ENCODE results near the gene NRG4. TPM values are rescaled to one million over a fixed set of nuclear protein-coding genes. Genes with fewer than 3 reads are reported as not detected.

The NRG4 gene
- total and polyA plus RNA-seq, 2 experiments from 2014 or later: 0.15 to 1.2 TPM

DNA sequence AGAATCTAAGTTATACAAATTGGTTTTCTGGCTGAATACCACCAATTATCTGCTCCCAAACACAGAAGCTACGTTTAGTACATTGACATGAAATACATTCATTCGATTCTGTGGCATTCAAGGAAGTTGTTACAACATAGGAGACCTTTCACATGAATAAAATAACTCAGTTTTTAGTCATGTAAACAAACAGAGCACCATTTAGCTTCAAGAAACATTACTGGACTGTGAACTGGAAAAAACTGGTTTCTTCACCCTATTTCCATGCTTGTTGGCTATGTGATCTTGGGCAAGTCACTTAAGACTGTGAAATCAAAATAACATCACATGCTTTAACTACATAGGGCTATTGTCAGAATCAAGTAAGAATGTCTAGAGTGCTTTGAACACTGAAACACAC is 46.2 kb downstream of the NRG4 start:
- Histone ChIP-seq H3K27ac (no peak overlapping the region), H3K4me3 (no peak overlapping the region), H3K27me3 (no peaks in the 10 kb centered on the region), H3K36me3 (no peaks in the 10 kb centered on the region), H3K4me1 (ENCODE audit: low read depth) (no peaks in the 10 kb centered on the region), H3K9me3 (ENCODE audit: low read depth) (no peaks in the 10 kb centered on the region)
- peak in 1 of 2 donors; percentile 56 for DNase-seq (ENCODE audit: low read depth in 1 of 2, low spot score in 1 of 2)
- TF ChIP-seq, protein P1, sequence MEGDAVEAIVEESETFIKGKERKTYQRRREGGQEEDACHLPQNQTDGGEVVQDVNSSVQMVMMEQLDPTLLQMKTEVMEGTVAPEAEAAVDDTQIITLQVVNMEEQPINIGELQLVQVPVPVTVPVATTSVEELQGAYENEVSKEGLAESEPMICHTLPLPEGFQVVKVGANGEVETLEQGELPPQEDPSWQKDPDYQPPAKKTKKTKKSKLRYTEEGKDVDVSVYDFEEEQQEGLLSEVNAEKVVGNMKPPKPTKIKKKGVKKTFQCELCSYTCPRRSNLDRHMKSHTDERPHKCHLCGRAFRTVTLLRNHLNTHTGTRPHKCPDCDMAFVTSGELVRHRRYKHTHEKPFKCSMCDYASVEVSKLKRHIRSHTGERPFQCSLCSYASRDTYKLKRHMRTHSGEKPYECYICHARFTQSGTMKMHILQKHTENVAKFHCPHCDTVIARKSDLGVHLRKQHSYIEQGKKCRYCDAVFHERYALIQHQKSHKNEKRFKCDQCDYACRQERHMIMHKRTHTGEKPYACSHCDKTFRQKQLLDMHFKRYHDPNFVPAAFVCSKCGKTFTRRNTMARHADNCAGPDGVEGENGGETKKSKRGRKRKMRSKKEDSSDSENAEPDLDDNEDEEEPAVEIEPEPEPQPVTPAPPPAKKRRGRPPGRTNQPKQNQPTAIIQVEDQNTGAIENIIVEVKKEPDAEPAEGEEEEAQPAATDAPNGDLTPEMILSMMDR (IDR thresholded peaks at IDR 0.05; ENCODE audit: low read depth, low read length): no peak

DNA sequence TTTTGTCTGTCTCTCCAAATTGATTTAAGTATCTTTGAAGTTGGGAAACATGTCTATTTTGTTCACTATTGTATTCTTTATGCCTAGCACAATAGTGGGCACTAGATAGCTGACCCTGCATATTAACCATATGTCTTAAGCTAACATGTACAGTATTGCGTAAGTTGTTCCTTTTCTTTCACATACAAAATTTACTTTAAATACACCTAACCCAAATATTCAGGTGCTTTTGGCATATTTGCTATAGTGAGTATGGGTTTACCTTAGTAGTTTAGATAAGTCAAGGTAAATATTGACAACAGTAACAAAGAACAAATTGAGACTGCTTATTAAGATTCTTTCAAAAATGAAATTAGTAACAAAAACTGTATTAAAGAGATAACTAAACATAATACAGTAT is 50.9 kb downstream of the NRG4 start:
- DNase-seq (ENCODE audit: low read depth in 1 of 2, low spot score in 1 of 2): no peak
- Histone ChIP-seq H3K4me1 (ENCODE audit: low read depth) (no peaks in the 10 kb centered on the region), H3K27ac (no peak overlapping the region), H3K9me3 (ENCODE audit: low read depth) (no peaks in the 10 kb centered on the region), H3K36me3 (no peaks in the 10 kb centered on the region), H3K4me3 (no peak overlapping the region), H3K27me3 (no peaks in the 10 kb centered on the region)
- TF ChIP-seq, protein P1 (IDR thresholded peaks at IDR 0.05; ENCODE audit: low read depth, low read length): no peak

DNA sequence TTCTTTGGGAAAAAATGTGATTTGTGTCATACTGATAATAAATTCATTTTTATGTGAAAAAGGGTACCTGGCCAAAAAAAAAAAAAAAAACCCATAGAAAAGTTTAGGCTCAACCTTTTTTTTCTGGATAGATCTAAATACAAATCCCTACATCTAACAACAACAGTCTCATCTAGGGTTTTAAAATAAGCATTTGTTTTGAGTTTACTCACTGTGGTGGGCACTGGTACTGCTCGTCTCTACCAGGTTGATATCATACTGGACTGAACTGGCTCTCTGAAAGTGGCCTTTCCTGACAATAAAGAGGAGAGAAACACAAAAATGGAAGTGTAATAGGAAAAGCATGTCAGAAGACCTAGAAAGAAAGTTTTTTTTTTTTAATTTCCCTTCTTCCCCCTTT is 56.5 kb downstream of the NRG4 start:
- no peaks in the 10 kb centered on the region for H3K4me1 ChIP-seq (ENCODE audit: low read depth)
- no peaks in the 10 kb centered on the region for H3K27me3 ChIP-seq
- TF ChIP-seq, protein P1 (IDR thresholded peaks at IDR 0.05; ENCODE audit: low read depth, low read length): no peak
- no peaks in the 10 kb centered on the region for H3K9me3 ChIP-seq (ENCODE audit: low read depth)
- no peak overlapping the region for H3K27ac ChIP-seq
- DNase-seq (ENCODE audit: low read depth in 1 of 2, low spot score in 1 of 2): no peak
- H3K36me3 ChIP-seq: no peaks in the 10 kb centered on the region
- H3K4me3 ChIP-seq: no peak overlapping the region

DNA sequence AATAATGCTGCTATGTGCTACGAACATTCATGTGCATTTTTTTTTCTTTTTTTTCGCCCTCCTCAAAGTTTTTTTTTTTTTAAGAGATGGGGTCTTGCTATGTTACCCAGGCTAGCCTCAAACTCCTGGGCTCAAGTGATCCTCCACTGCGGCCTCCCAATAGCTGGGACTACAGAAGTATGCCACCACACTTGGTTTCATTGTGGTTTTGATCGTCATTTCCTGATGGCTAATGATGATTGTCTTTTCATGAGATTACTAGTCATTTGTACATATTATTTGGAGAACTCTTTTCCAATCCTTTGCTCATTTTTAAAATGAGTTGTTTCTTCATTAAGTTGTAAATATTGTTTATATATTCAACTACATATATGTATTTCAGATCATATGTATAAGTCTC is 59.7 kb downstream of the NRG4 start:
- TF ChIP-seq, protein P1 (IDR thresholded peaks at IDR 0.05; ENCODE audit: low read depth, low read length): no peak
- Histone ChIP-seq H3K4me1 (ENCODE audit: low read depth) (no peaks in the 10 kb centered on the region), H3K9me3 (ENCODE audit: low read depth) (no peaks in the 10 kb centered on the region), H3K27ac (no peak overlapping the region), H3K27me3 (no peaks in the 10 kb centered on the region), H3K36me3 (no peaks in the 10 kb centered on the region), H3K4me3 (no peak overlapping the region)
- no peak for DNase-seq (ENCODE audit: low read depth in 1 of 2, low spot score in 1 of 2)

DNA sequence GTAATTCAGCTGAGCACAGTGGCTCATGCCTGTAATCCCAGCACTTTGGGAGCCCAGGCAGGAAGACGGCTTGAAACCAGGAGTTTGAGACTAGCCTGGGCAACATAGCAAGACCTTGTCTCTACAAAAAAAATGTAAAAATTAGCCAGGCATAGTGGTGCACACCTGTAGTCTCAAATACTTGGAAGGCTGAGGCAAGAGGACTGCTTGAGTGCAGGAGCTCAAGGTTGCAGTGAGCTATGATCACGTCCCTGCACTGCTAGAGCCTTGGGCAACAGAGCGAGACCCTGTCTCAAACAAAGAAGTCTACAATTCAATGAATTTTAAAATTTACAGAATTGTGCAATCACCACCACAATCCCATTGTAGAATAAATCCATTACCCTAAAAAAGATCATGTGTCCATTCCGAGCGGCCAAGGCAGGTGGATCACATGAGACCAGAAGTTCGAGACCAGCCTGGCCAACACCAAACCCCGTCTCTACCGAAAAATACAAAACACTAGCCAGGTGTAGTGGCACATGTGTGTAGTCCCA is 63.4 kb downstream of the NRG4 start:
- Histone ChIP-seq H3K27ac (no peak overlapping the region), H3K36me3 (no peaks in the 10 kb centered on the region), H3K9me3 (ENCODE audit: low read depth) (no peaks in the 10 kb centered on the region), H3K4me1 (ENCODE audit: low read depth) (no peaks in the 10 kb centered on the region), H3K27me3 (no peaks in the 10 kb centered on the region), H3K4me3 (no peak overlapping the region)
- TF ChIP-seq, protein P1 (IDR thresholded peaks at IDR 0.05; ENCODE audit: low read depth, low read length): no peak
- no peak for DNase-seq (ENCODE audit: low read depth in 1 of 2, low spot score in 1 of 2)

DNA sequence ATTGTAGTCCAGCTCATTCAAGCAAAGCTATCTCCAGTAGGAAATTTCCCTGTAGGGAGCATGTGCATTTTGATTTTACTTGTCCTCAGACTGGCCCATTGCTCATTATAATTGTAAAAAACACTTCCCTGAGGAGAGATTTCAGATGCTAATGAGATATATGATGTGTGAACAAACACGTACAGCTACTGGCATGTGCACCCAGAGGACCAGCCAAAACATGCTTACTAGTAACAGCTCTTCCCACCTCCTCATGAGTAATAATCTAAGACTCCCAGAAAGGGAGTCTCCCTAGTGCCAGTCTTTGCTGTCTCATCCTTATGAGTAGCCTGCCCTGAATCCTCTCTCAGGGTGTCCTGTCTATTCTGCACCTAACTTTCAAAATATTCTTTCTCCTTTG is 65.1 kb downstream of the NRG4 start:
- no peaks in the 10 kb centered on the region for H3K4me1 ChIP-seq (ENCODE audit: low read depth)
- no peak overlapping the region for H3K27ac ChIP-seq
- H3K9me3 ChIP-seq (ENCODE audit: low read depth): no peaks in the 10 kb centered on the region
- TF ChIP-seq, protein P1 (IDR thresholded peaks at IDR 0.05; ENCODE audit: low read depth, low read length): no peak
- DNase-seq (ENCODE audit: low read depth in 1 of 2, low spot score in 1 of 2): peak in 1 of 2 donors; percentile 45
- H3K4me3 ChIP-seq: no peak overlapping the region
- H3K27me3 ChIP-seq: no peaks in the 10 kb centered on the region
- no peaks in the 10 kb centered on the region for H3K36me3 ChIP-seq

All from cardiac muscle cell (in vitro differentiated cells and primary cell).